ENCODE measurements around the gene DGCR2.
"Not testable (repeated sequence)": the region's sequence is repeated elsewhere in the genome, so short reads cannot be mapped to it uniquely, and the experiment has no call there.

DGCR2 gene

DNA sequence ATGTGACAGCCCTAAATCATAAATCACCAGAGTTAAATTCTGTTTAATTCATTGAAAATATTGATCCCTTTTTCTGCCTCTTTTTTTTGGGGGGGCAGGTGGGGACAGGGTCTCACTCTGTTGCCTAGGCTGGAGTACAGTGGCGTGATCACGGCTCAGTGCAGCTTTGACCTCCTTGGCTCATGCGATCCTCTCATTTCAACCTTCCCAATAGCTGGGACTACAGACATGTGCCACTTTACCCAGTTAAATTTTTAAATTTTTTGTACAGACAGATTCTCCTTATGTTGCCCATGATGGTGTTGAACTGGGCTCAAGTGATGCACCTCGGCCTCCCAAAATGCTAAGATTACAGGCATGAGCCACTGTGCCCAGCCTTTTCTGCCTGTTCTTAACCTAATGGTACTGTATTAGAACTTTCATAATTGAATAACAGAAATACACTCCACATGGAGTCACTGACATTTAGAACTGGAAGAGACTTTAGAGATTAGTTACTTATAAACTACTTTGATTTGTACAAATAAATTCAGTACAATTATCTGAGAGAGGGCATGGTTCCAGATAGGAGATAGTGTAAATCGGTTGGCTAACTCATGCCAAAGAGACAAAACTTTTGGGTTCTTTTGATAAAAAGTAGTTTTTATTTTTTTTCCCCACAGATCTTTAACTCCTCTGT lies 109.8 kb downstream of the DGCR2 start:
- H3K27ac Mint-ChIP-seq: no peak overlapping the region
- DNase-seq: no peak
- no peaks in the 10 kb centered on the region for H3K4me1 Mint-ChIP-seq (ENCODE audit: low read depth)
- H3K36me3 Mint-ChIP-seq (ENCODE audit: low read depth): no peaks in the 10 kb centered on the region
- no peaks in the 10 kb centered on the region for H3K9me3 Mint-ChIP-seq
- no peak overlapping the region for H3K4me3 Mint-ChIP-seq
- H3K27me3 Mint-ChIP-seq: peaks cover 29% of the 10 kb centered on the region

DNA sequence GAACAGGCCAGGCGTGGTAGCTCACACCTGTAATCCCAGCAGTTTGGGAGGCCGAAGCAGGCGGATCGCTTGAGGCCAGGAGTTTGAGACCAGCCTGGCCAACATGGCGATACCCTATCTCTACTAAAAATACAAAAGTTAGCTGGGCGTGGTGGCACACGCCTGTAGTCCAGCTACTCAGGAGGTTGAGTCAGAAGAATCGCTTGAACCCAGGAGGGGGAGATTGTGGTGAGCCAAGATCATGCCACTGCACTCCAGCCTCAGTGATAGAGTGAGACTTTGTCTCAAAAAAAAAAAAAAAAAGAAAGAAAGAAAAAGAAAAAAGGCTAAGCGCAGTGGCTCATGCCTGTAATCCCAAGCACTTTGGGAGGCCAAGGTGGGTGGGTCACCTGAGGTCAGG lies 110.6 kb downstream of the DGCR2 start:
- H3K4me3 Mint-ChIP-seq; H3K36me3 Mint-ChIP-seq (ENCODE audit: low read depth); H3K4me1 Mint-ChIP-seq (ENCODE audit: low read depth); DNase-seq; H3K27ac Mint-ChIP-seq; H3K9me3 Mint-ChIP-seq: not testable (repeated sequence)
- H3K27me3 Mint-ChIP-seq: peaks cover 34% of the 10 kb centered on the region

- no peak overlapping the region for H3K27ac Mint-ChIP-seq
Observed at GRCh38 chr22:19011075-19011474, 111.1 kb downstream of the DGCR2 start.

DNA sequence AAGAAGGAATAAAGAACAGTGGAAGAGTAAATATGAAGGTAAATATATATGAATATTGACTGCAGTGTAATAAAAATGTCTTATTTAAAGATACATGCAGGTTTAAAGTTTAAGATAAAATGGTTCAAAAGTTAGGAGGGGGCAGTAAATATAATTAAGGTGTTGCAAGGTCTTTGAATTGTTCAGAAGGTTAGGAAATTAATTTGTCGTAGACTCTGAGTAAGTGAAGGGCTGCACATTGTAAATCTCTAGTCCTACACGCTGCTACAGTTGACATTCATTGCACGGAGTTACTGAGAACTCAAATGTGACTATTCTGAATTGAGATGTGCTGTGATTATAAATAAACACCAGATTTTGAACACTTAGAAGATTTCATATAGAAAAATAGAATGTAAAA lies 116.3 kb downstream of the DGCR2 start:
- Mint-ChIP-seq H3K27ac (no peak overlapping the region), H3K4me3 (no peak overlapping the region), H3K4me1 (ENCODE audit: low read depth) (no peaks in the 10 kb centered on the region), H3K36me3 (ENCODE audit: low read depth) (no peaks in the 10 kb centered on the region), H3K9me3 (no peaks in the 10 kb centered on the region), H3K27me3 (peaks cover 39% of the 10 kb centered on the region)
- DNase-seq: no peak

More at GRCh38 chr22:19011075-19011474, 111.1 kb downstream of the DGCR2 start:
- H3K27me3 Mint-ChIP-seq: peaks cover 33% of the 10 kb centered on the region
- no peaks in the 10 kb centered on the region for H3K36me3 Mint-ChIP-seq (ENCODE audit: low read depth)
- H3K4me1 Mint-ChIP-seq (ENCODE audit: low read depth): no peaks in the 10 kb centered on the region
- H3K9me3 Mint-ChIP-seq: no peaks in the 10 kb centered on the region
- no peak overlapping the region for H3K4me3 Mint-ChIP-seq
- no peak for DNase-seq

DNA sequence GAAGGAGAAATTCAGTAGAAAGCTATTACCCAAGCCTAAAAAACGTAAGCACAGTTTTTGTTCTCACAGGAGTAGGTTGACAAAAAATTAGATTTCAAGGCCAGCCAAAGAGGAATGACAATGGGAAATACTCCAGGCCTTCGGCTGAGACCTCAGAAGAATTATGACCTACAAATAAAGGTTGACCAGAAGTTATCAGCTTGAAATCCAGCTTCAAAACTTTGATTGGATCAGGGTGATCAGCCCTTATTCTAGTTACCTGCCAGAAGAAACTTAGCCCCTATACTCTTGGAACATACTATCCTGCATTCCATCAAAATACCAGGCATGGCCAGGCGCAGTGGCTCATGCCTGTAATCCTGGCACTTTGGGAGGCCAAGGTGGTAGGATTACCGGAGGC lies 117.7 kb downstream of the DGCR2 start:
- Mint-ChIP-seq H3K4me1 (ENCODE audit: low read depth) (no peaks in the 10 kb centered on the region), H3K27me3 (peaks cover 29% of the 10 kb centered on the region), H3K36me3 (ENCODE audit: low read depth) (no peaks in the 10 kb centered on the region), H3K9me3 (no peaks in the 10 kb centered on the region), H3K4me3 (no peak overlapping the region), H3K27ac (no peak overlapping the region)
- DNase-seq: no peak

DNA sequence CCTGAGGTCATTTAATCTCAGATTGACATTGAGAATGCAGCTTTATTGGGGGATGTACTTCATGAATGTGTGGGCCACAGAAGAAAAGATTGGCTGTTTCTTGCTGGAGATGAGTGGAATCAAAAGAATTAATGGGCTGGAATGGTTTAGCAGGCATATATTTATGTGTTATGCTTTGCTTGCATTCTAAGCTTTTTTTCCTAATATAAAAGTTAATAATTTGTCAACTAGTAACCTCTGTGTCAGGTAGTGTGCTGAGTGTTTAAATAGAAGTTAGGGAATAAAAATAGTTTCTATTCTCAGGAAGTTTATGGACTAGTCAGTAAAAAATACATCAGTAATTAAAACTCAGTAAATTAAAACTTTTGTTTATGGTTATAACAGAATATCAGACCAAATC lies 118.7 kb downstream of the DGCR2 start:
- no peak for DNase-seq
- Mint-ChIP-seq H3K9me3 (no peaks in the 10 kb centered on the region), H3K27me3 (peaks cover 28% of the 10 kb centered on the region), H3K36me3 (ENCODE audit: low read depth) (no peaks in the 10 kb centered on the region), H3K4me1 (ENCODE audit: low read depth) (no peaks in the 10 kb centered on the region), H3K27ac (no peak overlapping the region), H3K4me3 (no peak overlapping the region)

DNA sequence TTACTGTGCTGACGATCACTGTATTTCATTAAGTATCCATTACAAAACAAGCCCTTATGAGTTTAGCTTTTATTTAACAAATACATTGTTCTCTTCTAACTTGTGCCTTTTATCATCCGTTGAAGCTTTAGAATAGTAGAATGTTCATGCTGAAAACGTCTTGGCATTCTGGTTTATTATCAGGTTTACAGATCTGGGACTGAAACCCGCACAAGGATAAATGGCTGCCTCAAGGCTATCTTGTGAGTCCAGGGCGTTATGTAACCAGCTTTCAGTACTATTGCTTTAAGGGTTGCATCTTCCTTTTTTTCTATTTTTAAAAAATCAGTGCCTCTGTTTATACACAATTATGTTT lies 119.6 kb downstream of the DGCR2 start:
- Mint-ChIP-seq H3K27me3 (peaks cover 28% of the 10 kb centered on the region), H3K4me3 (no peak overlapping the region), H3K4me1 (ENCODE audit: low read depth) (no peaks in the 10 kb centered on the region), H3K9me3 (no peaks in the 10 kb centered on the region), H3K27ac (no peak overlapping the region), H3K36me3 (ENCODE audit: low read depth) (no peaks in the 10 kb centered on the region)
- no peak for DNase-seq

DNA sequence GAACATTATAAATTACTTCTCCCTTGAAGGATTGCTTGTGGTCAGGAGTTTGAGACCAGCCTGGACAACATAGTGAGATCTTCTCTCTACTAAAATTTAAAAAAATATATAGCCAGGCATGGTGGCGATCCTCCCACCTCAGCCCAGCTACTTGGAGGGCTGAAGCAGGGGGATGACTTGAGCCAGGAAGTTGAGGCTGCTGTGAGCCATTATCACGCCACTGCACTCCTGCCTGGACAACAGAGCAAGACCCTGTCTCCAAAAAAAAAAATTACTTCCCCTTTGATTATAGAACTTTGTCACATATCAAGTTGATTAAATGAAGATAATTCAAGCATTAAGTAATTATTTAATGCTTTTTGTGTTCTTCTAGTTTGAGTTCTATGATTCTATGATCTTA lies 121.0 kb downstream of the DGCR2 start:
- Mint-ChIP-seq H3K36me3 (ENCODE audit: low read depth) (no peaks in the 10 kb centered on the region), H3K4me1 (ENCODE audit: low read depth) (no peaks in the 10 kb centered on the region), H3K4me3 (no peak overlapping the region), H3K27ac (no peak overlapping the region), H3K9me3 (no peaks in the 10 kb centered on the region), H3K27me3 (peaks cover 31% of the 10 kb centered on the region)
- no peak for DNase-seq

DNA sequence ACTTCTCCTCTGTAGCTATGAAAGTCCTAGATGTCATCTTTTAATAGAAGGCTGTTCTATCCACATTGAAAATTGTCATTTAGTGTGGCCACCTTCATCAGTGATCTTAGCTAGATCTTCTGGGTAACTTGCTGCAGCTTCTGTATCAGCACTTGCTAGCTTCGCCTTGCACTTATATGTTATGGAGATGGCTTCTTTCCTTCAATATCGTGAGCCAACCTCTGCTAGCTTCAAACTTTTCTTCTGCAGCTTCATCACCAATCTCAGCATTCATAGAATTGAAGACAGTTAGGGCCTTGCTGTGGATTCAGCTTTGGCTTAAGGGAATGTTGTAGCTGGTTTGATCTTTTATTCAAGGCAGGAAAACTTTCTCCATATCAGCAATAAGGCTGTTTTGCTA lies 122.1 kb downstream of the DGCR2 start:
- DNase-seq; H3K27ac Mint-ChIP-seq; H3K36me3 Mint-ChIP-seq (ENCODE audit: low read depth); H3K9me3 Mint-ChIP-seq; H3K4me3 Mint-ChIP-seq; H3K4me1 Mint-ChIP-seq (ENCODE audit: low read depth): not testable (repeated sequence)
- peaks cover 36% of the 10 kb centered on the region for H3K27me3 Mint-ChIP-seq

DNA sequence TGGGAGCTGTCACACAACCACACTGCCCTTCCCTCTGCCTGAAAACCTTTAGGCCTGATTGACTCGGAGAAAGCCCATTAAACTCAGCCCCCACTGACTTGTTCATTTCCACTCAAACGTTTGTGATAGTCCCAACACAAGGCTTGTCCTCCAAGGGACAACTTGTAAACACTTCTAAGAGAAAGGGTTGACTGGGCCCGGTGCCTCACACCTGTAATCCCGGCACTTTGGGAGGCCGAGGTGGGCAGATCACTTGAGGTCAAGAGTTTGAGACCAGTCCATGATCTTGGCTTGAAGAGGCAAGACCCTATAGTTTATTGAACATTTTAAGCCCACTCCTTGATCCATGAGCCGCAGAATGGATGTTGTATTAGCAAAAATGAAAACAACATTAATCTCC lies 122.8 kb downstream of the DGCR2 start:
- H3K27ac Mint-ChIP-seq: peak overlapping the region; percentile 27
- no peaks in the 10 kb centered on the region for H3K36me3 Mint-ChIP-seq (ENCODE audit: low read depth)
- H3K9me3 Mint-ChIP-seq: no peaks in the 10 kb centered on the region
- H3K4me1 Mint-ChIP-seq (ENCODE audit: low read depth): no peaks in the 10 kb centered on the region
- no peak overlapping the region for H3K4me3 Mint-ChIP-seq
- H3K27me3 Mint-ChIP-seq: peaks cover 31% of the 10 kb centered on the region
- DNase-seq: no peak

- DNase-seq: no peak
- Mint-ChIP-seq H3K36me3 (ENCODE audit: low read depth) (no peaks in the 10 kb centered on the region), H3K4me1 (ENCODE audit: low read depth) (no peaks in the 10 kb centered on the region), H3K27ac (no peak overlapping the region), H3K9me3 (no peaks in the 10 kb centered on the region), H3K4me3 (no peak overlapping the region), H3K27me3 (peaks cover 27% of the 10 kb centered on the region)
Observed at GRCh38 chr22:18999008-18999407, 123.2 kb downstream of the DGCR2 start.

GRCh38 chr22:18997925-18998315 lies 124.3 kb downstream of the DGCR2 start:
- no peaks in the 10 kb centered on the region for H3K4me1 Mint-ChIP-seq (ENCODE audit: low read depth)
- peaks cover 29% of the 10 kb centered on the region for H3K27me3 Mint-ChIP-seq
- H3K9me3 Mint-ChIP-seq: no peaks in the 10 kb centered on the region
- H3K27ac Mint-ChIP-seq: no peak overlapping the region
- DNase-seq: no peak
- H3K4me3 Mint-ChIP-seq: no peak overlapping the region
- H3K36me3 Mint-ChIP-seq (ENCODE audit: low read depth): no peaks in the 10 kb centered on the region

DNA sequence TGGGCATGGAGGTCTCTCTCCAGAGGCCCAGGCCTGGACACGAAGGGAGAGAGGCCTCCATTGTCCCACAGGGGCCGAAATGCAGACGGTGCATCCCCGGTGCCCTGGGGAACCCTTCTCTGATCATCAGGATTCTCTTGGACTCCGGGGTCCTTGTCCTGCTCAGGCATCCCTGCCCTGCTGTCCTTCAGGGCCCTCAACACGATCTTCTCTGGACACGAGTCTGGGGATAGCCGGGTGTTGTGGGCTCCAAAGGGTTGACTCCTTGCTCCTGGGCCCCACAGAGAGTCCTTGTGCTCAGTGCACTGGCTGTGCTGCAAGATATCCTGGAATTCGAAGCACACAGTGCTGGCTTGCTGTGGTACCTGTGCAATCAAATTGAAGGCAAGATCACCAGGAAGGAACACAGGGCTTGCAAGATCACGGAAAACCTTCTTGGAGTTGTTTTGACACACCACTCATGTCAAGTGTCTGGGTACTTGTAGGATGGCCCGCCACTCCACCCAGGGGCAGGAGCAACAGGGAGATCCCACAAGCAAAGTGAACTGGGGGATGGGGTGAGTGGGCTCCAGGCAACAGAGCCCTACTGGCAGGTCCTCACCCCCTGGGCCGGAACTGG lies 124.8 kb downstream of the DGCR2 start:
- no peak overlapping the region for H3K27ac Mint-ChIP-seq
- H3K27me3 Mint-ChIP-seq: peaks cover 28% of the 10 kb centered on the region
- no peak overlapping the region for H3K4me3 Mint-ChIP-seq
- no peaks in the 10 kb centered on the region for H3K36me3 Mint-ChIP-seq (ENCODE audit: low read depth)
- no peak for DNase-seq
- H3K4me1 Mint-ChIP-seq (ENCODE audit: low read depth): no peaks in the 10 kb centered on the region
- no peaks in the 10 kb centered on the region for H3K9me3 Mint-ChIP-seq

DNA sequence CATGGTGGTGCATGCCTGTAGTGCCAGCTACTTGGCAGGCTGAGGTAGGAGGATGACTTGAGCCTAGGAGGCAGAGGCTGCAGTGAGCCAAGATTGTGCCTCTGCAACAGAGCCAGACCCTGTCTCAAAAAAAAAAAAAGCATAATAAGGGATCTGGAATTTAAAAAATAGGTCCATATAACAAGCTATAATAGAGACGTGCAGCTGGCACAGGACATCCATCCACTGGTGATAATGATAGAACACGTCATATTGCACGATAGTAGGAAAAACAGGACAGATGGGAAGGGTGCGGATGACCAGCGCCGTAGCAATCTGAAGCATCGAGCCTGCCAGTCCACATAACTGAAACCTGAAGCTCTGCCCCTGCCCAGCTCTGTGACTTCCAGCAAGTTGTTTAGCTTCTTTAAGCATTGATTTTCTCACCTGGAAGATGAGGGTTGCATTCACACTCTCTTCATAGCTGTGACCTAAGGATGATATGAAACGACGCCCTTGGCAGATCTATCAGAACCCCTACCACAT lies 125.8 kb downstream of the DGCR2 start:
- H3K27me3 Mint-ChIP-seq: peaks cover 25% of the 10 kb centered on the region
- no peak overlapping the region for H3K4me3 Mint-ChIP-seq
- H3K27ac Mint-ChIP-seq: no peak overlapping the region
- H3K36me3 Mint-ChIP-seq (ENCODE audit: low read depth): no peaks in the 10 kb centered on the region
- H3K4me1 Mint-ChIP-seq (ENCODE audit: low read depth): no peaks in the 10 kb centered on the region
- no peak for DNase-seq
- H3K9me3 Mint-ChIP-seq: no peaks in the 10 kb centered on the region

DNA sequence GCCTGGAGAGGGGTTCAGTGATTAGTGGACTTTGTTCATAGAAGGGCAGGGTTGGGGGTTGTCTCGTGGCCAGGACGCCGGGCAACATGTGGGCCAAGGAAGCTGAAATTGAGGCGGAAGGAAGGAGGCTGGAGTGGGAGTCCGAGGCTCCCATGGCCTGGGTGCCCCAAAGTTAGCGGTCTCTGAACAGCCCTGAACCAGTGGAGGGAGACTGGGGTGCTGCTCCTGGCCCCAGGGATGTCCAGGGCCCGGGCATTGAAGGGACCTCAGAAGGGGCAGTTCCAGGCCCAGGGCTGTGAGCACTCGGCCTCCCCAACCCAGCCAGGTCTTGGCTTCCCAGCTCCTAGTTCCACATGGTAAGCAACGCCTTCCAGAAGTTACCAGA lies 126.9 kb downstream of the DGCR2 start:
- no peaks in the 10 kb centered on the region for H3K4me1 Mint-ChIP-seq (ENCODE audit: low read depth)
- H3K27ac Mint-ChIP-seq: no peak overlapping the region
- no peak for DNase-seq
- no peaks in the 10 kb centered on the region for H3K36me3 Mint-ChIP-seq (ENCODE audit: low read depth)
- no peaks in the 10 kb centered on the region for H3K9me3 Mint-ChIP-seq
- H3K4me3 Mint-ChIP-seq: no peak overlapping the region
- peaks cover 25% of the 10 kb centered on the region for H3K27me3 Mint-ChIP-seq

All from activated T-cell treated with anti-CD3 and anti-CD28 coated beads, Interleukin-2, amount 50 U/mL, for 24 hours (primary cell).